Right lobe of liver (tissue), 6 donors: Measurements from ENCODE around the gene YPEL5. TPM values are rescaled to one million over a fixed set of nuclear protein-coding genes. Genes with fewer than 3 reads are reported as not detected.
"Not testable (repeated sequence)": the region's sequence is repeated elsewhere in the genome, so short reads cannot be mapped to it uniquely, and the experiment has no call there.

Source experiments
- ATAC-seq, 4 donors: fragments of 200-7000 bp; cut with Tn5 transposase; one replicate each; pipeline ENCODE4 v1.9.1; 2020; ENCODE audit warnings: mild to moderate bottlenecking in 4 of 4, moderate library complexity in 4 of 4
- DNase-seq, 3 donors: peaks; one replicate each; pipeline ENCODE4 v3.0.0-alpha.2; 2020
- H3K27ac ChIP-seq, 3 donors: fragments of 200-600 bp; one replicate each; pipeline ENCODE4 v1.8.0; 2022
- H3K27me3 ChIP-seq, 2 donors: fragments of 200-600 bp; one replicate each; pipeline ENCODE4 v1.8.0; 2022
- H3K36me3 ChIP-seq, 4 donors: fragments of 200-600 bp; sonication (generic) in 1 of 4; one replicate each; pipeline versions ENCODE4 v1.5.1 to v1.8.0; 2017 to 2022; ENCODE audit warnings: control low read depth in 1 of 4
- H3K4me1 ChIP-seq, 4 donors: fragments of 200-600 bp; sonication (generic) in 1 of 4; one replicate each; pipeline versions ENCODE4 v1.5.1 to v1.8.0; 2017 to 2022; ENCODE audit warnings: control low read depth in 1 of 4
- H3K4me3 ChIP-seq, 3 donors: fragments of 200-600 bp; one replicate each; pipeline ENCODE4 v1.8.0; 2022
- H3K9me3 ChIP-seq, 4 donors: fragments of 200-600 bp; sonication (generic) in 1 of 4; one replicate each; pipeline versions ENCODE4 v1.5.1 to v1.8.0; 2017 to 2022; ENCODE audit warnings: control low read depth in 1 of 4
- CTCF ChIP-seq, 4 donors: fragments of 200-600 bp in 3 of 4; fragments of 450-650 bp in 1 of 4; IDR thresholded peaks; one replicate each; pipeline versions ENCODE4 v1.5.1 to v1.8.0; 2016 to 2022; ENCODE audit warnings: antibody characterized with exemption in 4 of 4, mild to moderate bottlenecking in 2 of 4
- POLR2A ChIP-seq: fragments of 450-650 bp; IDR thresholded peaks from one replicate; pipeline ENCODE4 v1.6.1; 2017; ENCODE audit warnings: antibody characterized with exemption, mild to moderate bottlenecking
- WGBS: methylation state at CpG from one replicate; pipeline ENCODE4 v1.1.6; 2018; ENCODE audit warnings: low coverage, low lambda C conversion rate; ENCODE audit not compliant: insufficient coverage; ENCODE audit errors: missing lambda C conversion rate; 5-methylcytosine and 5-hydroxymethylcytosine counted together
- intact Hi-C, 2 donors: fragments of 100-400 bp; cut with DNase I; formaldehyde crosslinking; loops; one replicate each; pipeline versions ENCODE4 v1.11.2 to v1.14.1; 2022
- total RNA-seq, 6 experiments: library from RNA; depleted of rRNA in 2 of 6; stranded (reverse); fragments of >200 nt in 2 of 6; fragmentation: NEBNext Ultra II Directional in 3 of 6; extraction: Animal tissue kit (Norgen Biotek cat#: 25700) in 3 of 6; gene quantifications; one replicate each; pipeline versions ENCODE4 v1.1.0 to v1.2.4, GENCODE V29; 2016 to 2023
- donor health status: DM: no; HTN: yes; CAD: no.
- donor health status: DM: no; HTN: no; CAD: no.
- donor health status: DM: no; HTN: no; CAD: no.
- donor health status: DM: no; HTN: yes; CAD: no.
- donor health status: DM: no; HTN: yes; CAD: no.

Gene YPEL5
- total RNA-seq, 6 experiments from 2014 or later: 22.7 to 49.2 (median 39.6) TPM

- no peak for ATAC-seq
- H3K27me3 ChIP-seq: no peaks in the 10 kb centered on the region
These were observed 2.5 kb upstream of the YPEL5 start for GRCh38 chr2:30144260-30144659.

GRCh38 chr2:30144951-30145350, 1.9 kb upstream of the YPEL5 start:
- WGBS: 77% methylated on average over 3 of the region's 3 CpGs
- H3K9me3 ChIP-seq, DNase-seq, H3K4me3 ChIP-seq, intact Hi-C loops, ATAC-seq, H3K27ac ChIP-seq, H3K36me3 ChIP-seq, H3K27me3 ChIP-seq: not testable (repeated sequence)
- peaks cover 0 to 20% (median 14%) of the 10 kb centered on the region in 4 donors for H3K4me1 ChIP-seq

More at GRCh38 chr2:30144260-30144659, 2.5 kb upstream of the YPEL5 start:
- H3K4me1 ChIP-seq: peaks cover 0 to 13% (median 10%) of the 10 kb centered on the region in 4 donors
- H3K4me3 ChIP-seq: no peak overlapping the region
- intact Hi-C loops: no loop called here
- no peak for DNase-seq
- WGBS: 87% methylated on average over 1 of the region's 1 CpG
- H3K36me3 ChIP-seq: no peaks in the 10 kb centered on the region
- H3K9me3 ChIP-seq: no peaks in the 10 kb centered on the region
- TF ChIP-seq CTCF (IDR thresholded peaks at IDR 0.05): no peak
- TF ChIP-seq POLR2A: no peak
- H3K27ac ChIP-seq: no peak overlapping the region

- H3K27ac ChIP-seq: peak overlapping the region; percentile 61 to 78 (median 76)
- H3K27me3 ChIP-seq: no peaks in the 10 kb centered on the region
- peak overlapping the region; percentile 43 to 59 (median 49) for H3K4me3 ChIP-seq
- DNase-seq: no peak
- no peak for ATAC-seq
- intact Hi-C loops: no loop called here
- WGBS: 46% methylated on average over 8 of the region's 8 CpGs
- no peaks in the 10 kb centered on the region for H3K9me3 ChIP-seq
- H3K36me3 ChIP-seq: no peaks in the 10 kb centered on the region
- TF ChIP-seq CTCF (IDR thresholded peaks at IDR 0.05) (no peak), POLR2A (no peak)
- peaks cover 0 to 25% (median 15%) of the 10 kb centered on the region in 4 donors for H3K4me1 ChIP-seq
These were observed 926 bp upstream of the YPEL5 start for GRCh38 chr2:30145826-30146336.

GRCh38 chr2:30147196-30147714, 448 bp downstream of the YPEL5 start:
- Histone ChIP-seq H3K27ac (peak overlapping the region; percentile 94 to 99 (median 99)), H3K4me3 (peak overlapping the region; percentile 75 to 91 (median 84)), H3K27me3 (no peaks in the 10 kb centered on the region), H3K9me3 (no peaks in the 10 kb centered on the region), H3K4me1 (peaks cover 0 to 25% (median 15%) of the 10 kb centered on the region in 4 donors), H3K36me3 (no peaks in the 10 kb centered on the region)
- no CpG with 5 or more reads among the region's 79 CpGs for WGBS
- intact Hi-C loops: no loop called here
- TF ChIP-seq POLR2A (no peak), CTCF (IDR thresholded peaks at IDR 0.05) (no peak)
- peak; percentile 2 to 16 (median 4) for ATAC-seq
- DNase-seq: peak in 1 of 3 donors; percentile 65
